Measurements from ENCODE around the gene PARD6A.

Gene PARD6A

GRCh38 chr16:67672739-67673662 is 12.2 kb downstream of the PARD6A start:
- no peak overlapping the region for H3K4me3 ChIP-seq (replicated peaks in 1 of 2; ENCODE audit: low read depth in 2 of 2, low read length in 2 of 2)
- DNase-seq (ENCODE audit: low read depth in 2 of 2) = peak; percentile 80 to 84

GRCh38 chr16:67673712-67674580 is 13.2 kb downstream of the PARD6A start:
- no peak for TF ChIP-seq CTCF (IDR thresholded peaks at IDR 0.05; ENCODE audit: low read depth, low read length)
- DNase-seq (ENCODE audit: low read depth in 2 of 2) = peak; percentile 39 to 88
- H3K4me3 ChIP-seq (replicated peaks in 1 of 2; ENCODE audit: low read depth in 2 of 2, low read length in 2 of 2) = no peak overlapping the region

More at GRCh38 chr16:67672739-67673662, 12.2 kb downstream of the PARD6A start:
- TF ChIP-seq CTCF (IDR thresholded peaks at IDR 0.05; ENCODE audit: low read depth, low read length) = peak; percentile 85

GRCh38 chr16:67674851-67675578 is 14.3 kb downstream of the PARD6A start:
- DNase-seq (ENCODE audit: low read depth in 2 of 2) = no peak
- no peak for TF ChIP-seq CTCF (IDR thresholded peaks at IDR 0.05; ENCODE audit: low read depth, low read length)
- no peak overlapping the region for H3K4me3 ChIP-seq (replicated peaks in 1 of 2; ENCODE audit: low read depth in 2 of 2, low read length in 2 of 2)

GRCh38 chr16:67675579-67675935 is 14.8 kb downstream of the PARD6A start:
- TF ChIP-seq CTCF (IDR thresholded peaks at IDR 0.05; ENCODE audit: low read depth, low read length) = no peak
- DNase-seq (ENCODE audit: low read depth in 2 of 2) = no peak
- no peak overlapping the region for H3K4me3 ChIP-seq (replicated peaks in 1 of 2; ENCODE audit: low read depth in 2 of 2, low read length in 2 of 2)

- no peak for DNase-seq (ENCODE audit: low read depth in 2 of 2)
- no peak overlapping the region for H3K4me3 ChIP-seq (replicated peaks in 1 of 2; ENCODE audit: low read depth in 2 of 2, low read length in 2 of 2)
- TF ChIP-seq CTCF (IDR thresholded peaks at IDR 0.05; ENCODE audit: low read depth, low read length) = no peak
Observed at GRCh38 chr16:67675999-67676398, 15.2 kb downstream of the PARD6A start.

- H3K4me3 ChIP-seq (replicated peaks in 1 of 2; ENCODE audit: low read depth in 2 of 2, low read length in 2 of 2) = no peak overlapping the region
- DNase-seq (ENCODE audit: low read depth in 2 of 2) = no peak
- no peak for TF ChIP-seq CTCF (IDR thresholded peaks at IDR 0.05; ENCODE audit: low read depth, low read length)
Observed at GRCh38 chr16:67676516-67676915, 15.8 kb downstream of the PARD6A start.

Data from cardiac fibroblast (primary cell).